NT2/D1 (cell line): ENCODE measurements around the gene UGT1A5.

Experiments
- DNase-seq: peaks from one replicate; pipeline ENCODE4 v3.0.0-alpha.2; 2011; ENCODE audit warnings: low read depth, low spot score
- H3K27me3 ChIP-seq: 2 replicates; pipeline ENCODE4 v1.6.0; 2011; ENCODE audit warnings: mild to moderate bottlenecking; ENCODE audit not compliant: insufficient read length, insufficient read depth
- H3K36me3 ChIP-seq: 2 replicates; pipeline ENCODE4 v1.6.1; 2011; ENCODE audit warnings: mild to moderate bottlenecking, low read length, mixed read lengths; ENCODE audit not compliant: insufficient read depth, insufficient read length
- H3K4me1 ChIP-seq: 2 replicates; pipeline ENCODE4 v1.5.1; 2011; ENCODE audit not compliant: insufficient read depth, insufficient read length
- H3K4me3 ChIP-seq: 2 replicates; pipeline ENCODE4 v1.5.1; 2011; ENCODE audit warnings: low read depth; ENCODE audit not compliant: insufficient read length
- H3K9ac ChIP-seq: 2 replicates; pipeline ENCODE4 v1.6.0; 2011; ENCODE audit warnings: low read depth; ENCODE audit not compliant: insufficient read length
- H3K9me3 ChIP-seq: 2 replicates; pipeline ENCODE4 v1.5.1; 2011; ENCODE audit warnings: mild to moderate bottlenecking, low read length; ENCODE audit not compliant: insufficient read depth
- SUZ12 ChIP-seq: IDR thresholded peaks from 2 replicates; pipeline ENCODE4 v1.6.1; 2011; ENCODE audit not compliant: insufficient read length, insufficient read depth; ENCODE audit errors: extremely low read depth
- YY1 ChIP-seq: IDR thresholded peaks from 2 replicates; pipeline ENCODE4 v1.6.1; 2011; ENCODE audit not compliant: insufficient read length, insufficient read depth
- ZNF274 ChIP-seq: IDR thresholded peaks from 2 replicates; pipeline ENCODE4 v1.6.1; 2011; ENCODE audit warnings: mild to moderate bottlenecking, low read depth, low read length

The UGT1A5 gene

DNA sequence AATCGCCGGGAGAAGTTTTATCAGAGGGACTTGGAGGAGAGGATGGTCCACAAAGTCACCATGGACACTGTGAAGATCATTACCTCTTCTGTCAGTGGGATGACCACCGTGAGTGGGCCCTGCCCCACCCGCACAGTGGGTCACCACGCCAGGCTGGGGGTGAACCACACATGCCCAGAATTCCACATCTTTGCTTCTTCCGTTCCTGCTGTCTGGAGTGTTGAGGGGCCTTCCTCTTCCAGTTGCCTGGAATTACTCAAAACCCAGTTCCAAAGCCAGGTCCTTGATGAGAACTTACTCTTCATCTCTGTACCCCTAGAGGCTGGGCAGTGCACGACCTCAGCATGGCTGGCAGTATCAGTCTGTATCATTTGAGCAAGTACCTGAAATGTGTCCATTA is 87.5 kb downstream of the UGT1A5 start:
- no peaks in the 10 kb centered on the region for H3K9me3 ChIP-seq
- H3K4me3 ChIP-seq = no peak overlapping the region
- H3K27me3 ChIP-seq = peaks cover 4% of the 10 kb centered on the region
- H3K36me3 ChIP-seq = no peaks in the 10 kb centered on the region
- no peak for DNase-seq
- no peak overlapping the region for H3K9ac ChIP-seq
- peaks cover 3% of the 10 kb centered on the region for H3K4me1 ChIP-seq
- TF ChIP-seq ZNF274 (no peak), SUZ12 (no peak), YY1 (no peak)

GRCh38 chr2:233801357-233802131 is 88.8 kb downstream of the UGT1A5 start:
- no peak for TF ChIP-seq ZNF274
- TF ChIP-seq YY1 = no peak
- TF ChIP-seq SUZ12 = no peak
- Histone ChIP-seq H3K9ac (no peak overlapping the region), H3K9me3 (no peaks in the 10 kb centered on the region; the same call in 1 of the 2 replicates), H3K27me3 (peaks cover 4% of the 10 kb centered on the region), H3K4me3 (no peak overlapping the region), H3K36me3 (no peaks in the 10 kb centered on the region), H3K4me1 (peaks cover 3% of the 10 kb centered on the region)
- DNase-seq = no peak

DNA sequence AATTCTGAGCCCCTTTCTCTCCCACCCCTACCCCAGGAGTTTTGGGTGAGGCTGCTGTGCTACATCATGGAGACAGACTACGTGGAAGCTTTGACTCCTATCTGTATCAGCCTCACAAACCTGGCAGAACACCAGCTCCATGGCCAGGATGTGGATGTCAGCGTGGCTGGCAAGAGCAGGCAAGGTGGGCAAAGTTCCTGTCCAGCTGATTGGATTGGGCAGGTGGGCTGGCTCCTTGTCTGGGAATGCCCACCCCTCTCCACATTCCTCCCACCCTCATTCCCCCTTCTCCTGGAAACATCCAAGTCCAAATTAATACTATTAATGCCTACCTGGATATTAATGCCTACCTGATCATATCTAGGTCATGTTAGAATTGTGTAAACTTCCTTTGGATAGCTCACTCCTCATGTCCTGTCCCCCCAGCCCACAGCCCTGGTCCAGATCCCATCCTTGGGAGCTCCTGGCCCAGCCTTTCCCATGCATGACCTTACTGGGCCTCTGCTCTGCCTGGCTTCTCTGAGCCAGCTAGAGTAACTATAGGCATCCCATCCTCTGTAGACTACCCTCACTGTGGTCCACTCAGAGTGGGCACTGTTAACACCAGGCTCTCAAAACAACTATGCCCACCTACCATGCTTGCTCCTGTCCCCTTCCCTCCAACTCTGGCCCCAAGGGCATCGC is 89.6 kb downstream of the UGT1A5 start:
- Histone ChIP-seq H3K9ac (no peak overlapping the region), H3K27me3 (peaks cover 4% of the 10 kb centered on the region), H3K4me1 (peaks cover 3% of the 10 kb centered on the region), H3K4me3 (no peak overlapping the region), H3K36me3 (no peaks in the 10 kb centered on the region), H3K9me3 (no peaks in the 10 kb centered on the region; the same call in 1 of the 2 replicates)
- DNase-seq = no peak
- TF ChIP-seq YY1 = no peak
- TF ChIP-seq SUZ12 = no peak
- no peak for TF ChIP-seq ZNF274

- H3K36me3 ChIP-seq = no peaks in the 10 kb centered on the region
- H3K4me1 ChIP-seq = peaks cover 3% of the 10 kb centered on the region
- peaks cover 4% of the 10 kb centered on the region for H3K27me3 ChIP-seq
- no peak for DNase-seq
- no peaks in the 10 kb centered on the region; the same call in 1 of the 2 replicates for H3K9me3 ChIP-seq
- TF ChIP-seq ZNF274 (no peak), YY1 (no peak), SUZ12 (no peak)
- no peak overlapping the region for H3K4me3 ChIP-seq
- no peak overlapping the region for H3K9ac ChIP-seq
Measured at GRCh38 chr2:233803292-233803911, 90.7 kb downstream of the UGT1A5 start.

DNA sequence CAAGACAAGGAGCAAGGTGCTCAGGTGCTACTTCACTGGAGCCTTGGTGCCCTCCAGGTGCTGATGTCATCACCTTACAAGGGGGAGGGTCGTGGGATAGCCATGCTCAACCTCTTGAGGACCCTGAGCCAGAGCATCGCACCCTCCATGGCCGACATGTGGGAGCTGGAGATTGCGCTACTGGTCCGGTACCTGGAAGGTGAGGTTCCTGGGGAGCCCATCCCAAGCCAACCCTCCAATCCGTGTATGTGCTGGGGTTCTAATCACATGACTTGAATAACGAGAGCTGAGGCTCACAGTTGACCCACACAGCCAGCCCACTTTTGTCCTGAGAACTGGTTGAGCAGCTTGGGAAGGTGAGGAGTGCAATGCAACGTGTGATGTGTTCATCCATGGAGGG is 91.3 kb downstream of the UGT1A5 start:
- H3K27me3 ChIP-seq = peaks cover 4% of the 10 kb centered on the region

DNA sequence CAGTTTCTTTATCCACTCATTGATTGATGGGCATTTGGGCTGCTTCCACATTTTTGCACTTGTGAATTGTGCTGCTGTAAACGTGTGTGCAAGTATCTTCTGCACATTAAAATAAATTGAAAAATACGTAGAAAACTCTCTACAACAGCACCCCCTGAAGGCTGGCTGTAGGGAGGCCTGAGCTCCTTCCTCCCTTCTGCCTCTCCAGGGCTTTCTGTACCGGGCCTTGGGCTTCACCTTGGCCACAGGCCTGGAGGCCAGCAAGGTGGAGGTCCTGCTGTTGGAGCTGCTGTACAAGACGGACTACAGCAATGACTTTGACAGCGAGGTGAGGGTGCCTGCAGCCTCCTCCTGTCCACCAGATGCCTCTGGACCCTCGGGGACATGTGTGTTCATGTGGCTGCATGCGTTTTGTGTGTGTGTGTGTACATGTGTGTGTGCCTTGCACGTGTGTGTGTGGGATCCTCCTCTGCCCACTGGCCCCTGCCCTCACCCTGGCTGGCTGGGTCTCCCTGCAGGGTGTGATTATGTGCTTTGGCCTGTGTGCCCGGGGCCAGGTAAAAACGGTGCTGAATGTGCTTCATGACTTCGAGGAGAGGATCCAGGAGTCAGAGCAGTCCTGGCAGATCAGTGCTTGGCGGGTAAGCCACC is 94.6 kb downstream of the UGT1A5 start:
- no peak overlapping the region for H3K9ac ChIP-seq
- no peaks in the 10 kb centered on the region; the same call in 1 of the 2 replicates for H3K9me3 ChIP-seq
- H3K4me3 ChIP-seq = no peak overlapping the region
- H3K27me3 ChIP-seq = peaks cover 4% of the 10 kb centered on the region
- no peak for TF ChIP-seq YY1
- no peak for TF ChIP-seq SUZ12
- no peak for TF ChIP-seq ZNF274
- no peak for DNase-seq
- H3K36me3 ChIP-seq = no peaks in the 10 kb centered on the region
- H3K4me1 ChIP-seq = no peaks in the 10 kb centered on the region

More for the DNA sequence above, 91.3 kb downstream of the UGT1A5 start:
- H3K9ac ChIP-seq = no peak overlapping the region
- peaks cover 3% of the 10 kb centered on the region for H3K4me1 ChIP-seq
- no peak overlapping the region for H3K4me3 ChIP-seq
- H3K36me3 ChIP-seq = no peaks in the 10 kb centered on the region
- no peak for TF ChIP-seq YY1
- TF ChIP-seq ZNF274 = no peak
- TF ChIP-seq SUZ12 = no peak
- no peak for DNase-seq
- no peaks in the 10 kb centered on the region; the same call in 1 of the 2 replicates for H3K9me3 ChIP-seq
